HG02642 (cell line): ENCODE results near the gene DOCK4.
A peak's percentile ranks its signal among the peaks of the same experiment; 100 is the strongest.

Experiments
- ATAC-seq: cut with Tn5 transposase; IDR thresholded peaks from one replicate; pipeline ENCODE4 v1.9.1; 2021; ENCODE audit warnings: mild to moderate bottlenecking; ENCODE audit not compliant: unreplicated experiment, poor library complexity

The DOCK4 gene

GRCh38 chr7:111762211-111762610 is 444.0 kb downstream of the DOCK4 start:
- no peak for ATAC-seq

DNA sequence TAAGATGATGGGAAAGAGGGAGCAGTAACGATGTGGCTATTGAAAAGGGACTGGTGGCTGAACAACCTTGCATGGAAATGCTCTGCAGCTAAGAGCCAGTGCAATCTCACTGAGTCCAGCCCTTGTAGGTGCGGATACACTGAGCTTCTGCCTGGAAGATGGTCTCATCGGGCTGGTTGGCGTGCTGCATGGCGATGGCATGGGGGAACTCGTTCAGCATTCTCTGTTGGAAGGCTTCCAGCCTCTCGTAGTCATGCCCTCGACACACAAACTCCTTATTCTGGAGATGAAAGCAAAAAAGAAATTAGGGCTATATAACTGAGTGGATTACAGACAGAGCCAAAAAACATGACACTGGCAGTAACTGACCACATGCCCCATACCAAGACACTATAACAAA is 446.2 kb downstream of the DOCK4 start:
- ATAC-seq, result no peak

- ATAC-seq, result no peak
Measured at GRCh38 chr7:111758332-111758731, 447.9 kb downstream of the DOCK4 start.

DNA sequence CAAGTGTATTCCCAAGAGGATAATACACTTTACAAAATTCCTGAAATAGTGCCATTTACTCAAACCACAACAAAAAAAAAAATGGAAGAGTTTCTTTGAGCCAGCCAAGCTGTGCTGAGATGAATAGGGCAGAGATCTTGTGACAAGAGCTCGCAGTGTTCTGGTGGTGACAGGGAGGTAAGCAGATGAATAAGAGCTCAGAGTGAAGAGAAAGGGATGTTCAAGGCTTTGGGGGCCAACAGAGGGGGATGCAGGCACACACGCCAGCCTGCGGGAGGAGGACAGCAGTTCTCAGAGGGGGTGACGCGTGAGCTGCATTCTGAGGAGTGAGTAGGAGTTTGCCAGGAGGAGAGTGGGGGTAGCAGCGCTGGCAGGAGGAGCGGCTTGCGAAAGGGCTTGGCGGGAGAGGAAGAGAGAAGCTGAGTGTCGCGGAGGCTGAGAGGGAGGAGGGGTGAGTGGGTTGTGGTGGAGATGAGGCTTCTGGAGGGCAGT is 449.5 kb downstream of the DOCK4 start:
- ATAC-seq, result no peak

GRCh38 chr7:111755383-111755782 is 450.8 kb downstream of the DOCK4 start:
- ATAC-seq, result no peak

DNA sequence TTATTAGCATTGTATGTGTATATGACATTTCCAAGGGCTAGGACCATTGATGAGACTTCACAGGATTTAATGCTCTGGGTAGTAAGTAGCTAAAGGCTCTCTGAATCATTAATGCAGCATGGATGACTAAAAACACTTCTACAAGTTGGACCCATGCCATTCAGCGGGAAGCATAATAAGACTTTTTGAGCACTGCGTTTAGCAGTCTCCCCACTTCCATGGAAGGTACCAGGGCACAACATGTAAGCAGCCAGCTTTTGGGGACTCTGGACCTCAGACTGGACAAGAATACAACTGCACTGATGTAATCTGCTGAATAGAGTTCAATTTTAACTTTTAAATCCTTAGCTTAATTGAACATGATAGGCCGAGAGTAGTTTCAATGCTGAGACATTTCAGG is 452.2 kb downstream of the DOCK4 start:
- ATAC-seq, result no peak

- ATAC-seq, result peak; percentile 88
Measured at GRCh38 chr7:111752022-111752582, 454.1 kb downstream of the DOCK4 start.

DNA sequence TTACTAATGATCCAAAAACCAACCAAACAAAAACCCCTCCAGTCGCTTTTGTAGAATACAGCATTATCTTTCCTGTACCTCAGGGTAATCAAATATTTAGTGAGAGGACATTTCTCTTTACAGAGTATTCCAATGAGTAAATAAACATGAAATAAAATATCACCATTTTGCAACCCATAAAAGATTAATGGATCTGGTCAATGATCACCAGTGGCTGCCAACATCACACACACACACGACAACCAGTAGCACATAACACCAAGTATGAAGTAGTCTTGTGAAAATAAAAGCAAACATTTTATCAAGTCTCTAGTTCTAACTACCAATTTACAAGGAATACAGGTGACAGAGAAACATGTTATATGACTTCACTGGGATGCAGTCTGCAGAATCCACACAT is 455.3 kb downstream of the DOCK4 start:
- ATAC-seq, result no peak

DNA sequence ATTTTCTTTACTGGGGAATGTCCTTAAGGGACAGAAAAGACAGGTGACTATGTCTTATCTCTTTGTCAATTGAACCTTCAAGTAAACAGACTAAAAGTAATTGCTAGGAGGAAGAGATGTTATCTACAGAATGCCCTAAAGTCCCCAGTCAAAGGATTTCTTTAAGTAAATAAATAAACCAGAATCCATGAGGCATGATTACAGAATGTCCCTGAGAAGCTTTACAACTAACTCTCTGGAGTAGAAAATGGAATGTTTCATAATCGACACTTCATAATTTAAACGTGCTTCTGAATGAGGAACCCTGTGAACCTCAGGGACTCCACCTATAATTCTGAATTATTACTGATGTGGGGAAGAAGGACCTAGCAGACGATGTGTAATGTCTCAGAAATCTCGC is 456.0 kb downstream of the DOCK4 start:
- no peak for ATAC-seq

DNA sequence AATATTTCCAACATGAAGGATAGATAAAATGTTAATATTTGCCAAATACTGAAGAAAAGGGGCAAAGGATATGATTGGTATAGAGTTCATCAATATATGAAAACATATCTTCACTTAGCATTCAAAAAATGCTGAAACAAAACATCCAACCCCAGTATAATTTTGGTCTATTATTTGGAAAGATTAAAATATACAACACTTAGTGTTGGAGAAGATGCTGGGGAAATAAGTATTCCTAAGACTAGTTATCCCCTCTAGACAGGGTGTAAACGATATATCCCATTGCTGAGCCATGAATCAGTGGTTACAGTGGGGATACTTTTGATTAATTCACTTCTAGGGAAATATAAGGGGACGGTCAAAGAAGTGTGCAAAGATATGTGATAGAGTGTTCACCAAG is 456.6 kb downstream of the DOCK4 start:
- no peak for ATAC-seq

GRCh38 chr7:111747718-111748117 is 458.5 kb downstream of the DOCK4 start:
- ATAC-seq, result no peak

DNA sequence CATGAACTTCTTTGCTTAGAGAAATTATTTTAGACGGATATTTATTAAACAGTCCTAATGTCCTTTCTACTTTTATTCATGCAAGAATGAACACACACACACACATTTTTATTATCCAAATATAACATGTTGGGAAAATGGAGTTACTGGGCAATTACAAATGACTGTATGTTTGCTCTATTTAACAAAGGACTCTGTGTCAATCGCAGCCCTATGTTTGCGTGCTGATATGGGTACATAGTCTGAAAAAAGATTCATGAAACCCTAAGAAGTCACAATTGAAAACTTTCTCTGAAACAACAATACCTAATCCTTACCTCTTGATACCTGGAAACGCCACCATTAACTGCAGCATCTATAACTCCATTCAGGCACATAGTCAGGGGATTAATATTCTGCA is 459.2 kb downstream of the DOCK4 start:
- no peak for ATAC-seq

DNA sequence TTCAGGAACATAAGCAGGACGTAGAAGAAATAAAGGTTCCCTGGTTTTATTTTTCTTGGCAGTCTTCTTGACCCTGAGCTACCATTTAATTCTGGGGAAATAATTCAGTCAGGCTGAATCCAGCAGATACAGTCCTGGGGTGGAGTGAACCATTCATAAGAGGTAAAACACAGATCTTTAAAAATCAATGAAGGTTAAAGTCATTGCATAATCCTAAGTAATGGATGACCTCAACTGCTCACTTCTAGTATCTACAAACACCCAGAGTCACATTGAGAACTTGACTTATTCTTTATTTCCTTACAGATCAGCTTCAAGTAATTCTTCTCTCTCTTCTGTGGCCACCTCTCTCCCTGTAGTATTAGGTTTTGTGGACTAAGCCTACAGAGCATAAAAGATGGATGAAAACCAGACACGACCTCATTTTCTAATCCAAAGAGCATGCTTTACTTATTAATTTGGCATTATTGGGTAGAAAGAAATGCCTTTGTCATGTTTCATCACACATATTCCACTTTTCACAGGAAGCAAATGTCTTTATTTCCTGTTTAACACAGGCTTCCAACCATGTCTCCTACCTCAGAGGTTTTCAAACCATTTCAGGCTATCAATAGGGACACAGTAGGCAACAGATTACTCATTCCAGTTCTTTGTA is 461.6 kb downstream of the DOCK4 start:
- ATAC-seq, result no peak

DNA sequence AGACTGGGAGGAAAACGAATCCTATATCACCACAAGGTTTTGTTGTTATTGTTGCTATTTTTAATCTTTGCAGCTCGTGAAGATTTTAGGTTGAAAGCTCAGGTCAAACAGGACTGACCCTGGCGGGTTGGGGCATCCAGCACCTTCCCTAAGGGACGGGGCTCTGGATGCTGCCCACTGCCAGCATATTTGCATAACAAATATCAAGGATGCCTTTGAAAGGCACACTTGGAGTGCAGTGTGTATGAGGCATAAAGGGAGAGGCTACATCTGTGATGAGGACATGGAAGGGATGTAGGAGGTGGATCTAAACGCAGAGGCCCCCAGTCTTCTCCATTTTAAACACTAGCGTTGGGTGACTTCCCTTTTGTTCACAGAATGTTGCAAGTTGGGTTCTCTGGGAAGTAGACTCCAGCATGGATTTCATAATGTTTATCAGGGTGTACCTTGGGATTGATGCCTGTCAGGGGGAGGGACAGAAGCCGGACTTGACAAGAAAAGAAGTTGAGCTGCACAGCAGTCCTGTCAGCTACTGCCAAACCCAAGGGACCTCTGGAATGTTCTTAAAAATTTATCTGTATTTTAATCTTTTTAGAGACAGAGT is 462.9 kb downstream of the DOCK4 start:
- no peak for ATAC-seq

DNA sequence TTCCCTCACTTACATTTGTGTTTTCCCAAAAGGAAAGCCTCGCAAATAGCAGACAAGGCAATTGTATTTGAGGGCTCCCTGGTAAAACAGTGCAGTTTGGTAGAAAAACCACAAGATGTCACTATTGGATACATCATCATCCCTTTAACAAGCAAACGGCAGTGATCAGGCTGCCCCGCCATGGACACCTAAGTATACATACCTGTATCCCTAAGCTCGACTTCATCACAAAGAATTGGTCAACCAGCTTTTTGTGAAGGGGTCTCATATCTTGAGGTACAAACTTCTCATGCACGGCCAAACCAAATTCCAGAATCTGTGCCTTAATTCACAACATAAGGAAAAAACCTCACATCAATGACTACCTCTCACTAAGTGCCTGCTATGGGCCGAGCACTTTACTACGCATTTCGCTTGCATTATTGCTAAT is 464.4 kb downstream of the DOCK4 start:
- ATAC-seq, result peak; percentile 94

DNA sequence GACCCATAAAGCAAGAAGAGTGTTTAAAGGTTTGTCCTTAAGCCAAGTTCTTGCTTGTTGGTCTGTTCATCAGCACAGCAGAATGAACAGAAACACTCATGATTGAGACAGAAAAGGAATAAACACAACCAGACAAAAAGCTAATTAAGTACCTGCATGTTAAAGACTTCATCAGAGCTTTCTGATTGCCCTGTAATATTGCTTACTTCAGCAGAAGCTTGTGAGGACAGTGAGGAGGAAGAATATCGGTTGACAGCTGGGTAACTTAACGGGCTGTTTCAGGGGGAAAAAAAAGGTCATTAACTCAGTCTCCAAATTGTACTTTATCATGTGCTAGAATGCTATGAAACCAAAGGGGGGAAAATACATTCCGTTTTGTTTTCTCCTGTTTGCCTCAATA is 465.3 kb downstream of the DOCK4 start:
- no peak for ATAC-seq

GRCh38 chr7:111736552-111736874 is 469.7 kb downstream of the DOCK4 start:
- ATAC-seq, result no peak

DNA sequence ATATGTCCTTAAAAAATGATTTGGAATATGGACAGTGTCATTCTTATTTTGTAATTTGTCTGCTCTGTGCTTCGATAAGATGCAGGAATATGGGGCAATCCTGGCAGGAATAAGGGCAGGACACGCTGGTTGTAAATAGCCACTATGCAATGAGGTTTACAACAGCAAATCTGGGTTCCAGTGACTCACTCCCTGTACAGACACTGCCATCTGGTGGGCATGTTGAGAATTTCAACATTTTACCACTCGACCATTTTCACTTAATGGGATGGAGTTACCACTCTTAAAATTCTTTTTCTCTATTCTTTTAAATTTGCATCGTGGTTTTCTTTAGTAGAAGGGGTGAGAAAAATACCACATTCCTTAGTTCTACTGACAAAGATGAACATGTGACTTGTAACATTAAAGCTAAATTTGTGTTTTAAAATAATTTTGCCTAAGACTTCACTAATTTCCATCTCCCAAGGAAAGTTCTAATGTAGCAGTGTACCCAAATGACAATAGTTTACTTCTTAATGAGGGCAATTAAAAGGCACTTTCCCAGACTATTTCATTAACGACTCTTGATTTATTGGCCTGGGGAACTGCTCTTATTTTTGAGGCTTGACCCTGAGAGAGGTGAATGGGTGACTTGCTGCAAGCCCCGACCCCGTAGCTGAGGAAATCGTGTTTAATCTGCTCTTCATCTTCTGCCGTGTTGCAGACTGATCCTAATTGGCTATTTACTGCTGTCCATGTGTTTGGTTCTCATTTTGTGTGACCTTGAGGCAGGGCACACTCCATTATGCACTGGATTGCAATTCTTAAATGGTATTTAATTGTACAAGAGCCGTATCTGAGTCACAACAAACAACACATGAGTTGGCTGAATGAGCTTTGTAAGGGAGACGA is 470.3 kb downstream of the DOCK4 start:
- ATAC-seq, result peak; percentile 72

GRCh38 chr7:111734954-111735660 is 471.1 kb downstream of the DOCK4 start:
- no peak for ATAC-seq

- ATAC-seq, result no peak
Measured at GRCh38 chr7:111732923-111733322, 473.3 kb downstream of the DOCK4 start.
